ENCODE data around the gene MBTPS1. TPM values are rescaled to one million over a fixed set of nuclear protein-coding genes. Genes with fewer than 3 reads are reported as not detected.

Gene MBTPS1
- total and polyA plus RNA-seq, 10 of the 15 experiments (the other 5 are each of a cell fraction or from before 2014, with no cell fraction given): 1.3 to 43.9 (median 35.2) TPM

GRCh38 chr16:84161801-84162200, 45.1 kb upstream of the MBTPS1 start:
- ChIA-PET POLR2A (no interaction called here), RAD21 (ENCODE audit: unreplicated experiment) (no interaction called here), CTCF (no interaction called here), SMC1A (ENCODE audit: uncharacterized antibody, unreplicated experiment) (no interaction called here)
- Histone ChIP-seq H3K4me2 (ENCODE audit: control insufficient read depth, insufficient read depth) (no peak overlapping the region), H3K79me2 (ENCODE audit: control insufficient read depth, insufficient read depth, low read length) (no peaks in the 10 kb centered on the region), H3K27me3 (replicated peaks in 1 of 2; ENCODE audit: control insufficient read depth in 2 of 2, insufficient read depth in 2 of 2, low read length in 1 of 2) (peaks cover 0 to 2% of the 10 kb centered on the region in 2 experiments; a peak in 1 of 4 replicates), H3K4me1 (ENCODE audit: control insufficient read depth, insufficient read depth, low read length) (no peaks in the 10 kb centered on the region; the same call in 1 of the 2 replicates), H3K27ac (ENCODE audit: control insufficient read depth, insufficient read depth) (no peak overlapping the region), H3K9me3 (replicated peaks; ENCODE audit: control insufficient read depth, insufficient read depth, low read length) (no peaks in the 10 kb centered on the region), H4K20me1 (ENCODE audit: control insufficient read depth, insufficient read depth) (no peaks in the 10 kb centered on the region), H3K9ac (ENCODE audit: control insufficient read depth, insufficient read depth, low read length) (no peak overlapping the region), H3K4me3 (no peak overlapping the region), H2AFZ (ENCODE audit: control insufficient read depth, low read depth, low read length) (no peak overlapping the region), H3K36me3 (ENCODE audit: control insufficient read depth in 2 of 2, insufficient read depth in 2 of 2, low read length in 1 of 2) (no peaks in the 10 kb centered on the region)
- ATAC-seq (no peak), DNase-seq (ENCODE audit: low read depth, low spot score) (no peak), FAIRE-seq (no peak)
- BruUV-seq (replicated peaks): no TSS peak
- intact Hi-C loops (cut with micrococcal nuclease; ENCODE audit: unreplicated experiment): no loop called here
- in situ Hi-C loops (cut with MboI): no loop called here
- WGBS (ENCODE audit: insufficient coverage, insufficient replicate concordance, low lambda C conversion rate, missing lambda C conversion rate): 27% methylated on average over 3 of the region's 3 CpGs
- TF ChIP-seq FOXK2 (IDR thresholded peaks at IDR 0.05): no peak
- no peak for TF ChIP-seq POU2F2 (IDR thresholded peaks at IDR 0.05; ENCODE audit: borderline replicate concordance, low read depth, low read length)
- no peak for TF ChIP-seq ZNF274 (IDR thresholded peaks at IDR 0.05; ENCODE audit: insufficient read depth, insufficient read length)
- no peak for TF ChIP-seq ZNF24 (IDR thresholded peaks at IDR 0.05)
- no peak for TF ChIP-seq MEF2A (IDR thresholded peaks at IDR 0.05; ENCODE audit: insufficient read depth, low read depth, low read length)
- TF ChIP-seq E4F1 (IDR thresholded peaks at IDR 0.05; ENCODE audit: borderline replicate concordance, partially characterized antibody): no peak
- TF ChIP-seq EZH2 (IDR thresholded peaks at IDR 0.05; ENCODE audit: borderline replicate concordance, control insufficient read depth, low read depth, low read length): no peak
- no peak for TF ChIP-seq NR2C2 (IDR thresholded peaks at IDR 0.05; ENCODE audit: borderline replicate concordance, control insufficient read depth, insufficient read length, low read depth)
- TF ChIP-seq ZNF217 (IDR thresholded peaks at IDR 0.05): no peak
- TF ChIP-seq CHD4 (IDR thresholded peaks at IDR 0.05): no peak
- no peak for TF ChIP-seq SMC3 (IDR thresholded peaks at IDR 0.05; ENCODE audit: borderline replicate concordance, low read length)
- no peak for TF ChIP-seq STAT1 (conservative IDR thresholded peaks at IDR 0.05)
- no peak for TF ChIP-seq RUNX3 (IDR thresholded peaks at IDR 0.05; ENCODE audit: low read length)
- no peak for TF ChIP-seq ZSCAN29 (IDR thresholded peaks at IDR 0.05)
- no peak for TF ChIP-seq GABPA (IDR thresholded peaks at IDR 0.05; ENCODE audit: low read depth)
- no peak for TF ChIP-seq BACH1 (IDR thresholded peaks at IDR 0.05; ENCODE audit: borderline replicate concordance)
- no peak for TF ChIP-seq PML (IDR thresholded peaks at IDR 0.05; ENCODE audit: low read length)
- TF ChIP-seq MTA3 (IDR thresholded peaks at IDR 0.05; ENCODE audit: borderline replicate concordance, low read length): no peak
- TF ChIP-seq SRF (IDR thresholded peaks at IDR 0.05; ENCODE audit: low read depth in 2 of 2, low read length in 2 of 2): no peak
- TF ChIP-seq BCL11A (IDR thresholded peaks at IDR 0.05; ENCODE audit: low read depth, low read length): no peak

Data from GM12878 (cell line).